T47D (cell line): ENCODE results near the gene SLC43A3.
"Not testable (repeated sequence)": the region's sequence is repeated elsewhere in the genome, so short reads cannot be mapped to it uniquely, and the experiment has no call there.

Experiments used
- DNase-seq, 2 experiments: peaks; one replicate each; pipeline versions ENCODE4 v3.0.0 to v3.0.0-alpha.2; 2011 to 2012; ENCODE audit warnings: low read depth in 1 of 2, low spot score in 1 of 2
- JUND ChIP-seq: IDR thresholded peaks from 2 replicates; pipeline ENCODE4 v1.6.1; 2012; ENCODE audit warnings: low read depth
- in situ Hi-C: cut with HindIII; loops from 2 replicates; pipeline ENCODE4 v1.10.0; 2016; ENCODE audit warnings: low sequenced_read_pairs, low pct_unique_long_range_greater_than_20kb

The SLC43A3 gene

DNA sequence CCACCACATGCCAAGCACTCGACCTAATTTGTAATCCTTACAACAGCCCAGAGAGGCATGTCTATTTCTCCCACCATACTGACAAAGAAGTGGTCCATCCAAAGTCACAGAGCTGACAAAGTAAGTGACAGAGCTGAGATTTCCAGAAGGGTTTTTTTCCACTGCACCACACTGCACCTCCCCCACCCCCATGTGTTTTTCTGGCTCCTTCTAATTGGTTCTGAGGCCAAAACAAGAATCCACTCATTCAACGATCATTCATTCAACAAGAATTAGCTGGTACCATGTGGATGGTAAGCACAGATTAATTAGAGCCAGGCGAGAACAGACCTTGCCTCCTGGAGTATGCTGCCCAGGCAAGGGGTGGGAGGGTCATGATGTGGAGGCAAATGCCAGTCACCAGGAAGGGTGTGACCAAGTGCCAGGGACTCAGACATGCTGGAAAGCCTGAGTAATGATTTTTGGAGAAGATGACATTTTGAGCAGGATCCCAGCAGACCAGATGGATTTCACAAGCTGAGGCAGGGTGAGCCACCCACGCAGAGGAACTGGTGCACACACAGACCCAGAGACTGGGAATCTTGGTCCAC lies 21.6 kb downstream of the SLC43A3 start:
- TF ChIP-seq JUND: no peak
- no peak for DNase-seq
- in situ Hi-C loops: no loop called here

DNA sequence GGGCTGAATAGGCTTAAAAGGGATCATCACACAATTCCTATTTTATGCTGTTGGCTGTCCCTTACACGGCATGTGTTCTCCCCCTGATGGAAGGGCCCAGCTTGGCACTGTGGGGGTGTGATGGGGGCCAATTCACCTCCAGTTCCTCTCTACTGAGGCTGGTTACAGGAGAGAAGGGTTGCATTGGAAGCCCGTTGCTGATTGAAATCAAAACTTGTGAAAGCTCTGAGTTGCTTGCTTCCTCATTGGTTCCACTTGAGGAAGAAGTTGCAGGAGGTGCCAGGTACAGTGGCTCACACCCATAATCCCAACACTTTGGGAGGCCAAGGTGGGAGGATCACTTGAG lies 23.1 kb downstream of the SLC43A3 start:
- in situ Hi-C loops: no loop called here
- DNase-seq: no peak

DNA sequence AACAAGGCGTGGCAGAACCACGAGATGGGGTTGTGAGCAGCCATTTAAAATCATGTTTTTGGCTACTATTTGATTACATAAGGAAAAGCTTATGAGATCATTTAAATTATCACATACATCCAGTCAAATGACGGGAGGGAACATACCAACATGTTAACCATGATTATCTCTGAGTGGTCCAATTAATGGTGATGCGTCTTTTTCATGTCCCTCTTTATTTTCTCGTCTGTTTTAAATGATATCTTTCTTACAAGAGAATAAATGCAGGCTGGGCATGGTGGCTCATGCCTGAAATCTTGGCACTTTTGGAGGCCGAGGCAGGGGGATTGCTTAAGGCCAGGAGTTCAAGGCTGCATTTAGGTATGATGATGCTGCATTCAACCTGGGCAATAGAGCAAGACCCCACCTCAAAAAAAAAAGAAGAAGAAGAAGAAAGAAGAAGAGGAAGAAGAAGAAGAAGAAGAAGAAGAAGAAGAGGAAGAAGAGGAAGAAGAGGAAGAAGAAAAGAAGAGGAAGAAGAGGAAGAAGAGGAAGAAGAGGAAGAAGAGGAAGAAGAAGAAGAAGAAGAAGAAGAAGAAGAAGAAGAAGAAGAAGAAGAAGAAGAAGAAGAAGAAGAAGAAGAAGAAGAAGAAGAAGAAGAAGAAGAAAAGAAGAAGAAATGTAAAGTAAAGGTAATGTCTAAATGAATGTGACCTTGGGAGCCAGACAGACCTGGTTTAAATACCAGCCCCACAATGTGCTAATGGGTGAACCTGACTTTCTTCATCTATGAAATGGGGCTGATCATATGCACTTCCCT lies 23.7 kb downstream of the SLC43A3 start:
- in situ Hi-C loops: not testable (repeated sequence)

More for the DNA sequence above, 23.1 kb downstream of the SLC43A3 start:
- no peak for TF ChIP-seq JUND

DNA sequence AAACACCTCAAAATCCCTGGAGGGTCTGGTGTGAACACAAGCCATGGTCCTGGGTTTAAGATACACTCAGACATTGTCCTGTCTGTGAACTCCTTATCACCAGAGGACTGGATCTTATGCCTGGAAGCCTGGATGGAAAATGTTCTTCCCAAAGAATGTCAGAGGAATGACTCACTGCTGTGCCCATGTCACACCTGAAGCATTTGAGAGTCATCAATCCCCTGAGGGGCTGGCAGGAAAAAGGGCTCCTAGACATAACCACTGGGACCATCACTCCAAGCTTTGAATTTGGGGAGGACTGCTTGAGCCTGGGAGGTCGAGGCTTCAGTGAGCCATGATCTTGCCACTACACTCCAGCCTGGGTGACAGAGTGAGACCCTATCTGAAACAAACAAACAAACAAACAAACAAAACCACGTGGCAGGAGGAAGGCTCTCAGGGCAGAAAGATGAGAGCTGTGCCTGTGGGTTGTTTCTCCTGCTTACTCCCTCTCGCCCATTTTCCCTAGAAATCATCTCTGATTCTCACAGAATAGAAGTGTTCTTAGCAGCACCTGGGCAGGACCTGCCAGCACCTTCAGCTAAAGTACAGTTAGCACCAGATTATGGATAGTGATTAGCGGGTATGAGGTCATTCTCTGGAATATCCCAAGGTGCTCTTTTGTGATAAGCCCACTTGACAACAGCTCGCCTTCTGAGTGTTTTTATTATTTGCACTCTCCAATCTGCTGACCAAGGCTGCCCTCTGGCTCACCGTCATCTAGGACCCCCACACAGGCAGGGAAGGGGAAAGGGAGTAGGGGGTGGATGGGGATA lies 24.5 kb downstream of the SLC43A3 start:
- in situ Hi-C loops: no loop called here
- DNase-seq: no peak
- TF ChIP-seq JUND: no peak

More for the DNA sequence above, 23.7 kb downstream of the SLC43A3 start:
- not testable (repeated sequence) for DNase-seq

DNA sequence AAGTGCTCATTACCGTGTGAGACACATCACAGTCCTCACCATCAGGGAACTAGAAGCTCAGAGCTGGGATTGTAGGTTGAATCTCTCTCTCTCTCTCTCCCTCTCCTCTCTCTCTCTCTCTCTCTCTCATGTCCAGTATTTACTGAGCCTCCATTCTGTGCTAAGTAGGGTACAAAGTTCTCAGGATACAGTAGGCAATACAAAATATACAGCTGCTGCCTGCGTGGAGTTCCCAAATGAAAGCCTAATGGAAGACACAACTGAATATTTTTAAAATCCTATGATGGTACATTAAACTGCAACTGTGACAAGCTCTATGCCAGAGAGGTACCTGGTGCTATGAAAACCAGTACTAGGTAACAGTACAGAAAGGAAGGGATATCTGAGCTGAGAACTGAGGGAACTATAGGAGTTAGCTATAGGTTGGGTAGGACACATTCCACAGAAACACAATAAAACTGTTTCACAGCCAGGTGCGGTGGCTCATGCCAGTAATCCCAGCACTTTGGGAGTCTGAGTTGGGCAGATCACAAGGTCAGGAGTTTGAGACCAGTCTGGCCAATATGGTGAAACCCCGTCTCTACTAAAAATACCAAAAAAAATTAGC lies 26.8 kb downstream of the SLC43A3 start:
- TF ChIP-seq JUND: no peak
- in situ Hi-C loops: no loop called here
- no peak for DNase-seq

DNA sequence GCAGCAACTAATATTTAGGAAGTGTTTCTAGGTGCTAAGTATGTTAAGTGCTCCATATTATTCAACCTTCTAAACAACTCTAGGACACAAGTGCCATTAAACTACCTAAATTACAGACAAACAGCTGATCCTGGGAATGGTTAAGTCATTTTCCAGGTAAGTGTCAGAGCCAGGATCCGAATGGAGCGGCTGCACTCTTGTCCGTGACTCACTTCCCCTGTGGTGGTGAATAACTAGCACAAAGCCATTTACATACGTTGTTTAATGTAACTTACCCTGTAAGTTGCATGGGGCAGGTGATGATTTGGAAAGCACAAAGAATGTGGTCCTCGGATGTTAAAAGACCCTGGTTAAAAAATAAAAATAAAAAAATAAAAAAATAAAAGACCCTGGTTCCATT lies 27.7 kb downstream of the SLC43A3 start:
- in situ Hi-C loops: no loop called here
- no peak for TF ChIP-seq JUND
- DNase-seq: no peak

DNA sequence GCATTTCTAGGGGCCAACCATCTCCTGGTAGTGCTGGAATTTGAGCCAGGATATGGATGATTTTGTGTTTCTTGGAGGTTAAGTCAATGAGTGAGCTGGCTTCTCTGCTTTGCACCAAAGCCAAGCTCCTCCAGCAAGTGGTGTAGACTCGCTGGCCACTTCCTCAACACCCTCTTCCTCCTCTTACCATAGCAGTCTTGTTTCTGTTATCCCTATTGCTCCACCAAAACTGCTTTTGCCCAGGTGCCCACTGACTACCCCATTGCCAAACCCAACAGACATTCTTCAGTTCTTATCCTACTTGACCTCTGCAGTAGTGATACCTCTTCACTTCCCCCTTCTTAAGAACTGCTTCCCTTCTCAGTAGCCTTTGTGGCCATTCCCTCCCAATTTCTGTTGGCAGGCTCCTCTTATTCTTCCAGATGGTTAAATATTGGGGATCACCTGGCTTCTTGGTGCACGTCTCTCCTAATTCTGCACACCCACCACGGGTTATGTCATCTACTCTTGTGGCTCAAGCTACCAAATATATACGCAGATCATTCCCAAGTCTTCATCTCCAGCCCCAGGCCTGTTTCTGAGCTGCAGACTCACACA lies 29.4 kb downstream of the SLC43A3 start:
- DNase-seq: no peak
- in situ Hi-C loops: no loop called here

DNA sequence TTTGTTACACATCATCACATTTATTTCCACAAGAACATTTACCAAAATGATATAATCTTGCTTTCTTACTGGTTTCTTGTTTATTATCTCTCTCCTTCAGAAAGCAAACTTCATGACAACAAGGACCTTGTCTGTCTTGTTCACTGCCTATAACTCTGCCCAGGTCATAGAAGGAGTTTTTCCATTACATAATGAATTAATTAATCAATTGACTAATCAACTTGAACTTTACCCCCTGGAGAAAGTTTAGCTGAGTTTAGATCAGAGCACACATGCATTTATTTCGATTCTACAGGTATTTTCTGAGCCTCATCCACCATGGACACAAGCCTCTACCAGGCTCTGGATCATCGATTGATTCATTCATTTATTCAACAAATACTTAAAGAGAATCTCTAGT lies 30.2 kb downstream of the SLC43A3 start:
- in situ Hi-C loops: no loop called here
- TF ChIP-seq JUND: no peak
- no peak for DNase-seq

More for the DNA sequence above, 29.4 kb downstream of the SLC43A3 start:
- no peak for TF ChIP-seq JUND

DNA sequence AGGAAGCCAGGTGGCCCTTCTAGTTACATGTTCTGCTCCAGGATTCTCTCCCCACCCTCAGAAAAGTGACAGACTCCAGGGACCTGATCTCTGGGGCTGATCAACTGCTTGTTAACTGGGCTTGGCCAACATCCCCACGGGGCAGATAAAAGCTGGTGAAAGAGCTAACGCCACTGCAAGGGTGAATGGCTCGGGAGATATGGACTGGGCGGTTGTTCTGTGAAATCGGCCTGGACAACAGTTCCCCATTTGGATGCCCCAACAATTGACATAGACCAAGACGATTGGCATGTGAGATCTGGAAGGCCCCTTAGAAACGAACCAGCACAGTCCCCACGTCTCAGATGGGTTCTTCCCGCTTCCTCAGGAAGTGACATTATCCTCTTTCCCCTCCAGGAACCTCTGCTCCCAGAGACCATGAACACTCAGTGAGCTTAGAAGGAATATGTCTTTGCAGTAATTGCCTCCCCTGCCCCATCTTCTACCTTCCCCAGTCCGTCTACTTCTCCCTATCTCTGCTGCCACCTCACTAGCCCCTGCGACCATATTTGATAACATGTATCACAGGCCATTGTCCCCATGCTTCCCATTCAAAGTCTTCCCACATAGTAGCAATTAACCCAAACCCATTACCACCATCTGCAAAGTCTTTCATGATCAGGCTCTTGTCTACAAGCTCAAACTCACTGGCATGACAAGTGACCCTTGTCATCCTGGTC lies 30.9 kb downstream of the SLC43A3 start:
- in situ Hi-C loops: no loop called here
- TF ChIP-seq JUND: no peak
- DNase-seq: no peak

DNA sequence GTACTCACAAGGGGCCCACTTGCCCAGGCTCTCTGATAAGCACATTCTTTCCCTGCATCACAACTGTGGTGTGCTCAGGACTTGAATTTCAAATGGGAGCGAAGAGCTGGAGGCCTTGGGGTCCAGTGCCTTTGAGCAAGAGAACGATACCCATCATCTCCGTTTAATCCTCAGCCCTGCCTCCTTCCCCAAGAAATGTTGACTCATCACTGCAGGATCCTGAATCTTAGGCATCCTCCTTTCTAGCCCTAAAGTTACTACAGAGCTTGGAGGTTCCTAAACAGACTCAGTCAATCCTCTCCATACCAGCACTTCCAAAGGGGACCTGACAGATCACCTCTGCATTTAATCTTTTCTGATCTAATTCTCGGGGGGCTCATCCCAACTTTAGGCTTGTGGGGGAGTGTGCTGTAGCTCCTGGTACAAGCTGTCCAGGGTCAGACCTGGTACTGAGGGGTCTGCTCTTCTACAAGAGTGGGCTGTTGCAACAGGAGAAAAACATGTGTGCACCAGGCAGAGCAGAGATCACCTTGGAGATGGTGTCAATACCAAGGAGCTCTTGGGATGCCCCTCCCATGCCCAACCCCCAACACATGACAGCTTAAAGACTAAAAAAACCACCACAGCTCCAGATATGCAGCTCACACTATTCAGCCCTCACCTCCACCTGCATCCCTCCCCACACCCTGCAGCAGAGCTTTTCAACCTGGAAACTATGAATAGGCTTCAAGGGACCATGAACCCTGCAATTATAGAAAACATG lies 32.5 kb downstream of the SLC43A3 start:
- TF ChIP-seq JUND: no peak
- no peak for DNase-seq
- in situ Hi-C loops: no loop called here

DNA sequence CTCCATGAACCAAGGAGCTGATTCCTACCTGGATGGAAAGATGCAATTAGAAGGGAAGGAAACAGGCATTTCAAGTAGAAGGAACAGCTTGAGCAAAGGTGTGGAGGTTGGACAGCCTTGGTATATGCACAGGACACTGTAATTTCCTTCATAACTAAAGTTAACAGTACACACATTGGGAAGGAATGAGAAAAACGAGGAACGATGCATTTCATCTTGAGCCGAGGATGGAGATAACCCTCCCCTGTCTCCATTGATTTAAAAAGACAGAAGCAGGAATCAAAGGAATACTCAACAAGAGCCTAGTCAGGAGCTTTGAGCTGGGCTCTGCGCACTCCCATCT lies 34.2 kb downstream of the SLC43A3 start:
- in situ Hi-C loops: no loop called here
- no peak for DNase-seq
- no peak for TF ChIP-seq JUND
